Astrocyte (in vitro differentiated cells and primary cell): Measurements from ENCODE around the gene MS4A13. TPM values are rescaled to one million over a fixed set of nuclear protein-coding genes. Genes with fewer than 3 reads are reported as not detected.
"Not testable (repeated sequence)": the region's sequence is repeated elsewhere in the genome, so short reads cannot be mapped to it uniquely, and the experiment has no call there.

Experiments used
- DNase-seq: peaks from one replicate; pipeline ENCODE4 v3.0.0-alpha.2; 2010; ENCODE audit warnings: low read depth
- FAIRE-seq: peaks from 2 replicates; lab custom pipeline; 2011; peaks lifted over from hg19 to GRCh38; lab: Jason Lieb, UNC
- H2AFZ ChIP-seq: 2 replicates; pipeline ENCODE4 v1.6.0; 2012; ENCODE audit warnings: low read depth, low read length, inconsistent platforms
- H3K27ac ChIP-seq: 2 replicates; pipeline ENCODE4 v1.5.1; 2011; ENCODE audit warnings: low read depth, low read length, inconsistent platforms
- H3K27me3 ChIP-seq: 2 replicates; pipeline ENCODE4 v1.6.0; 2011; ENCODE audit warnings: low read length, inconsistent platforms; ENCODE audit not compliant: insufficient read depth
- H3K36me3 ChIP-seq: 2 replicates; pipeline ENCODE4 v1.5.1; 2011; ENCODE audit warnings: low read length, inconsistent platforms; ENCODE audit not compliant: insufficient read depth
- H3K4me1 ChIP-seq: 2 replicates; pipeline ENCODE4 v1.5.1; 2011; ENCODE audit warnings: low read length, inconsistent platforms; ENCODE audit not compliant: insufficient read depth
- H3K4me2 ChIP-seq: 2 replicates; pipeline ENCODE4 v1.6.0; 2012; ENCODE audit warnings: low read length, inconsistent platforms
- H3K4me3 ChIP-seq: 2 replicates; pipeline ENCODE4 v1.5.1; 2011; ENCODE audit warnings: low read depth, mild to moderate bottlenecking, low read length, inconsistent platforms; ENCODE audit not compliant: insufficient read depth
- H3K79me2 ChIP-seq: 2 replicates; pipeline ENCODE4 v1.6.0; 2012; ENCODE audit warnings: mild to moderate bottlenecking, low read length, inconsistent platforms; ENCODE audit not compliant: insufficient read depth
- H3K9ac ChIP-seq: 2 replicates; pipeline ENCODE4 v1.6.0; 2012; ENCODE audit warnings: mild to moderate bottlenecking, low read length, inconsistent platforms
- H3K9me3 ChIP-seq: 2 replicates; pipeline ENCODE4 v1.5.1; 2012; ENCODE audit warnings: low read depth, mild to moderate bottlenecking, low read length, inconsistent platforms; ENCODE audit not compliant: insufficient read depth
- H4K20me1 ChIP-seq: 2 replicates; pipeline ENCODE4 v1.6.0; 2012; ENCODE audit warnings: low read length, inconsistent platforms; ENCODE audit not compliant: insufficient read depth
- H3K27ac Mint-ChIP-seq: one replicate; pipeline ENCODE4 v1.8.0; 2021; ENCODE audit warnings: mild to moderate bottlenecking, mixed read lengths; ENCODE audit not compliant: unreplicated experiment
- H3K27me3 Mint-ChIP-seq: one replicate; pipeline ENCODE4 v1.8.0; 2021; ENCODE audit warnings: low read depth, mixed read lengths; ENCODE audit not compliant: unreplicated experiment
- H3K36me3 Mint-ChIP-seq: one replicate; pipeline ENCODE4 v1.8.0; 2021; ENCODE audit warnings: low read depth, mixed read lengths; ENCODE audit not compliant: unreplicated experiment
- H3K4me1 Mint-ChIP-seq: one replicate; pipeline ENCODE4 v1.8.0; 2021; ENCODE audit warnings: low read depth, mixed read lengths; ENCODE audit not compliant: unreplicated experiment
- H3K4me3 Mint-ChIP-seq: one replicate; pipeline ENCODE4 v1.8.0; 2021; ENCODE audit warnings: mild to moderate bottlenecking, moderate library complexity, mixed read lengths; ENCODE audit not compliant: unreplicated experiment
- H3K9me3 Mint-ChIP-seq: one replicate; pipeline ENCODE4 v1.8.0; 2021; ENCODE audit warnings: mild to moderate bottlenecking, mixed read lengths; ENCODE audit not compliant: unreplicated experiment
- CTCF ChIP-seq: IDR thresholded peaks from 2 replicates; pipeline ENCODE4 v1.5.1; 2011; ENCODE audit warnings: low read depth, mild to moderate bottlenecking, inconsistent platforms, low read length, moderate library complexity; ENCODE audit not compliant: insufficient read depth
- EZH2 ChIP-seq: IDR thresholded peaks from 2 replicates; pipeline ENCODE4 v1.6.1; 2012; ENCODE audit warnings: mild to moderate bottlenecking, low read length, inconsistent platforms; ENCODE audit not compliant: insufficient read depth
- total RNA-seq: library from RNA; stranded (reverse); gene quantifications from 2 replicates; pipeline ENCODE4 v1.2.1, GENCODE V29; 2021

Gene MS4A13
- total RNA-seq, 1 donor from 2014 or later: not detected

DNA sequence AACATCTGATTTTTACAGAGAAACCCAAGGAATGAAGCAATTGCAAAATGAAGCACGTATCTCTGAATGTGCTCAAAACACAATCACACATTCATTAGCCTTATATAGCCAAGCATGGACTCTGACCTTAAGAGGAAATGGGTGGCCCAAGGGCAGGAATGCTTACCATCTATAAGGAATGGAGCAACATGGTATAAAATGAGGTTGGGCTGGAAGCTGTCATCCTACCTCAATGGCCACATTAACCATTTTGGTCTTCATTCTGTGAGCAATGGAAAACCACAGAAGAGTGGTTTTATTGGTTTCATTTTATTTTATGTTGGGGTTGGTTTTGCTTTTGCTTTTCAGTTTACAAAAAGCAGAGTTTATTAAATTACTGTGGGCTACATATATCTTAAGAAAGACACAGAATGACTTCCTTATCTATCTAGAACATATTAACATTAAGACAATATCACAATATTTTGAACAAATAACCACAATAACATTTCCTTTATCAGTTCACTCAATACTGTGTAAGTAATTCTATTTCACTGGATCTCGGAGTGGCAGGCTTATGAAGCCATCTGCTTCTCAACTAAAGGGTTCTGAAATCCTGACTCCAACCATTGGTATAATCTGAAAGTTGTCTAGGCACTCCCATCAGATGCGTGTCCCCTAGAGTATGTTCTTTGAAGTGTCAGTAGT, 10.8 kb upstream of the MS4A13 start:
- H3K4me3 Mint-ChIP-seq: no peak overlapping the region
- no peak for DNase-seq
- no peak for TF ChIP-seq EZH2
- no peaks in the 10 kb centered on the region for H3K27me3 Mint-ChIP-seq
- H3K27me3 ChIP-seq: no peaks in the 10 kb centered on the region
- no peaks in the 10 kb centered on the region for H3K79me2 ChIP-seq
- FAIRE-seq: no peak
- H3K4me1 ChIP-seq: no peaks in the 10 kb centered on the region
- H3K27ac ChIP-seq: no peak overlapping the region
- H3K36me3 ChIP-seq: no peaks in the 10 kb centered on the region
- no peaks in the 10 kb centered on the region for H3K36me3 Mint-ChIP-seq
- no peak overlapping the region for H2AFZ ChIP-seq
- H3K4me2 ChIP-seq: no peak overlapping the region
- H3K9me3 ChIP-seq: peaks cover 6% of the 10 kb centered on the region
- H3K4me1 Mint-ChIP-seq: peaks cover 4% of the 10 kb centered on the region
- H3K9me3 Mint-ChIP-seq: peaks cover 2% of the 10 kb centered on the region
- no peak overlapping the region for H3K4me3 ChIP-seq
- H3K9ac ChIP-seq: no peak overlapping the region
- no peak overlapping the region for H3K27ac Mint-ChIP-seq
- H4K20me1 ChIP-seq: no peaks in the 10 kb centered on the region

- H3K9ac ChIP-seq, H3K27ac Mint-ChIP-seq, H3K9me3 ChIP-seq, H2AFZ ChIP-seq, H3K27me3 Mint-ChIP-seq, H3K36me3 ChIP-seq, H3K79me2 ChIP-seq, H3K4me2 ChIP-seq, H3K4me1 ChIP-seq, H3K9me3 Mint-ChIP-seq, H3K4me1 Mint-ChIP-seq, H3K27ac ChIP-seq, H3K4me3 ChIP-seq, H4K20me1 ChIP-seq, H3K4me3 Mint-ChIP-seq, H3K27me3 ChIP-seq, H3K36me3 Mint-ChIP-seq, DNase-seq, FAIRE-seq: not testable (repeated sequence)
Observed at GRCh38 chr11:60509609-60510008, 5.6 kb upstream of the MS4A13 start.

DNA sequence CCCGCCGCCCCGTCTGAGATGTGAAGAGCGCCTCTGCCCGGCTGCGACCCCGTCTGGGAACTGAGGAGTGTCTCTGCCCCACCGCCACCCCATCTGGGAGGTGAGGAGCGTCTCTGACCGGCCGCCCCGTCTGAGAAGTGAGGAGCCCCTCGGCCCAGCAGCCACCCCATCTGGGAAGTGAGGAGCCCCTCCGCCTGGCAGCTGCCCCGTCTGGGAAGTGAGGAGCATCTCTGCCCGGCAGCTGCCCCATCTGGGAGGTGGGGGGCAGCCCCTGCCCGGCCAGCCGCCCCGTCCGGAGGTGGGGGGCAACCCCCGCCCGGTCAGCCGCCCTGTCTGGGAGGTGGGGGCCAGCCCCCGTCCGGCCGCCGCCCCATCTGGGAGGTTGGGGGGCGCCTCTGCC, 5.0 kb upstream of the MS4A13 start:
- H3K27ac Mint-ChIP-seq, H4K20me1 ChIP-seq, H3K4me1 Mint-ChIP-seq, H3K9me3 ChIP-seq, H3K36me3 Mint-ChIP-seq, H3K36me3 ChIP-seq, DNase-seq, H3K4me3 ChIP-seq, H3K27me3 Mint-ChIP-seq, H3K9ac ChIP-seq, H3K27me3 ChIP-seq, H3K79me2 ChIP-seq, H3K4me2 ChIP-seq, H3K27ac ChIP-seq, H2AFZ ChIP-seq, H3K4me3 Mint-ChIP-seq, H3K4me1 ChIP-seq, H3K9me3 Mint-ChIP-seq, FAIRE-seq: not testable (repeated sequence)

DNA sequence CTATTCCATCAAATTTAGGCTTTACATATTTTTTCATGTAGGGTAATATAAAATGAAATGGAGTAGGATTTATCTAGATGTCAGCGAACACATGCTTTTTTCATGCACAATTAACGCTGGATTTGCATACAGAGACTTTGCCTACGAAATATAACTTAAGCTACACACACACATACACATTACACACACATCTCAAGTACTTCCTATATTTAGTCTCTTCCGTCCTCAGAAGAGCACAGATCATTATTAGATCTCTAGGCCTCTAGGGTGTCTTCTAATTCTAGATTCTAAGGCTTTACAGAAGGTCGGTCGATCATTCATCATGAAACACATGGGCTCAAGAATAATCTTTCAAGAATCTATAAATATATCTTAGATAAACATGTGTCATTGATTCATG, 3.8 kb upstream of the MS4A13 start:
- no peaks in the 10 kb centered on the region for H3K9me3 Mint-ChIP-seq

More for the DNA sequence above, 3.8 kb upstream of the MS4A13 start:
- Histone ChIP-seq H3K36me3 (no peaks in the 10 kb centered on the region), H3K79me2 (no peaks in the 10 kb centered on the region), H3K9ac (no peak overlapping the region), H3K9me3 (peaks cover 4% of the 10 kb centered on the region), H4K20me1 (no peaks in the 10 kb centered on the region), H3K27ac (no peak overlapping the region), H3K4me3 (no peak overlapping the region), H2AFZ (no peak overlapping the region), H3K4me2 (no peak overlapping the region), H3K4me1 (no peaks in the 10 kb centered on the region), H3K27me3 (no peaks in the 10 kb centered on the region)
- DNase-seq: no peak
- TF ChIP-seq CTCF (no peak), EZH2 (no peak)
- H3K4me3 Mint-ChIP-seq: no peak overlapping the region
- no peaks in the 10 kb centered on the region for H3K27me3 Mint-ChIP-seq
- FAIRE-seq: no peak
- H3K4me1 Mint-ChIP-seq: no peaks in the 10 kb centered on the region
- H3K27ac Mint-ChIP-seq: no peak overlapping the region
- no peaks in the 10 kb centered on the region for H3K36me3 Mint-ChIP-seq
